ENCODE data around the gene SLC22A17. TPM values are rescaled to one million over a fixed set of nuclear protein-coding genes. Genes with fewer than 3 reads are reported as not detected.

Gene SLC22A17
- total and polyA plus RNA-seq, 7 donors: 0.60 to 38.8 (median 18.1) TPM

- intact Hi-C loops (cut with DNase I): no loop called here
- DNase-seq: no peak
- Histone ChIP-seq H3K27ac (no peak overlapping the region), H3K9me3 (no peaks in the 10 kb centered on the region), H3K4me1 (peaks cover 0 to 17% (median 11%) of the 10 kb centered on the region in 4 donors), H3K36me3 (no peaks in the 10 kb centered on the region), H3K4me3 (no peak overlapping the region), H3K27me3 (no peaks in the 10 kb centered on the region)
- TF ChIP-seq EP300 (IDR thresholded peaks at IDR 0.05) (no peak), CTCF (IDR thresholded peaks at IDR 0.05) (no peak), POLR2A (IDR thresholded peaks at IDR 0.05) (no peak), POLR2AphosphoS5 (IDR thresholded peaks at IDR 0.05) (no peak)
- 53 to 73% methylated on average over 1 of the region's 1 CpG for WGBS, 2 donors
Observed at GRCh38 chr14:23370221-23370620, 17.5 kb upstream of the SLC22A17 start.

- Histone ChIP-seq H3K27me3 (no peaks in the 10 kb centered on the region), H3K27ac (peak overlapping the region; percentile 92 to 98 (median 94)), H3K4me1 (peaks cover 0 to 53% (median 32%) of the 10 kb centered on the region in 4 donors), H3K4me3 (peak overlapping the region; percentile 42 to 75 (median 65)), H3K36me3 (no peaks in the 10 kb centered on the region), H3K9me3 (no peaks in the 10 kb centered on the region)
- TF ChIP-seq POLR2AphosphoS5 (IDR thresholded peaks at IDR 0.05) (peak in 1 of 4 donors; percentile 3), CTCF (IDR thresholded peaks at IDR 0.05) (no peak), EP300 (IDR thresholded peaks at IDR 0.05) (no peak)
- WGBS, 2 donors: 46 to 51% methylated on average over 34 of the region's 34 CpGs
- DNase-seq: peak; percentile 90
- intact Hi-C loops (cut with DNase I): loop anchor here (2.0 to 5.0 kb wide), 3 partner anchors 14 to 191 kb away; partner anchors contain the start of genes NGDN, SLC22A17 and THTPA
Observed at GRCh38 chr14:23366426-23366921, 13.8 kb upstream of the SLC22A17 start.

- H3K4me3 ChIP-seq: peak overlapping the region; percentile 42 to 75 (median 65)
- no peaks in the 10 kb centered on the region for H3K9me3 ChIP-seq
- H3K27ac ChIP-seq: peak overlapping the region; percentile 92 to 98 (median 94)
- 3 to 4% methylated on average over 51 of the region's 51 CpGs for WGBS, 2 donors
- intact Hi-C loops (cut with DNase I): loop anchor here (2.0 to 5.0 kb wide), 3 partner anchors 13 to 191 kb away; partner anchors contain the start of genes NGDN, SLC22A17 and THTPA
- no peaks in the 10 kb centered on the region for H3K36me3 ChIP-seq
- DNase-seq: peak; percentile 87
- H3K27me3 ChIP-seq: no peaks in the 10 kb centered on the region
- peaks cover 0 to 58% (median 32%) of the 10 kb centered on the region in 4 donors for H3K4me1 ChIP-seq
- TF ChIP-seq POLR2A (IDR thresholded peaks at IDR 0.05) (peak; percentile 65 to 78), EP300 (IDR thresholded peaks at IDR 0.05) (no peak), POLR2AphosphoS5 (IDR thresholded peaks at IDR 0.05) (peak; percentile 92 to 95 (median 94)), CTCF (IDR thresholded peaks at IDR 0.05) (no peak)
Observed at GRCh38 chr14:23365732-23366425, 13.2 kb upstream of the SLC22A17 start.

GRCh38 chr14:23365036-23365731 lies 12.5 kb upstream of the SLC22A17 start, which contains the start of gene EFS:
Gene EFS, minus strand, starts transcription at chr14:23365172. Its CDS starts 147 bp downstream, at chr14:23365025.
- DNase-seq: no peak
- WGBS, 2 donors: 4% methylated on average over 74 of the region's 74 CpGs
- Histone ChIP-seq H3K9me3 (no peaks in the 10 kb centered on the region), H3K27me3 (no peaks in the 10 kb centered on the region), H3K4me1 (peaks cover 0 to 65% (median 35%) of the 10 kb centered on the region in 4 donors), H3K36me3 (peaks cover 0 to 3% (median under 1%) of the 10 kb centered on the region in 4 donors), H3K4me3 (peak within 1 kb of the TSS; percentile 42 to 75 (median 65)), H3K27ac (peak within 1 kb of the TSS; percentile 92 to 98 (median 94))
- TF ChIP-seq POLR2AphosphoS5 (IDR thresholded peaks at IDR 0.05) (peak in 2 of 4 donors; percentile 17 to 44), POLR2A (IDR thresholded peaks at IDR 0.05) (no peak)
- intact Hi-C loops (cut with DNase I): loop anchor here (5.0 kb wide), 1 partner anchor 192 kb away; the partner anchor contains the start of gene THTPA

All from sigmoid colon (tissue), 7 donors.